HG02623 (cell line): Measurements from ENCODE around the gene MAPK10.

Experiments
- ATAC-seq: cut with Tn5 transposase; IDR thresholded peaks from one replicate; pipeline ENCODE4 v1.9.1; 2021; ENCODE audit warnings: moderate library complexity; ENCODE audit not compliant: unreplicated experiment

The MAPK10 gene

GRCh38 chr4:86359944-86360478, at the start of gene MAPK10:
Gene MAPK10, minus strand, starts transcription at chr4:86360053.
- peak; percentile 98 for ATAC-seq

DNA sequence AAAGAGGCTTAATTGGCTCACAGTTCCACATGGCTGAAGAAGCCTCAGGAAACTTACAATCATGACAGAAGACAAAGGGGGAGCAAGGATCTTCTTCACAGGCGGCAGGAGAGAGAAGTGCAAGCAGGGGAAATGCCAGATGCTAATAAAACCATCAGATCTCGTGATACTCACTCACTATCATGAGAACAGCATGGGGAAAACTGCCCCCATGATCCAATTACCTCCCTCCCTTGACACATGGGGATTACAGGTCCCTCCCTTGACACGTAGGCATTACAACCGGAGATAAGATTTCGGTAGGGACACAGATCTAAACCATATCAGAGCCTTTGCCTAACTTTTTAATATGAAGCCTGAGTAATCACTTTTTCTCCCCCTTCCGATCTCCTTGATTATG, 43.7 kb upstream of the MAPK10 start:
- ATAC-seq: no peak

- ATAC-seq: no peak
These were observed 42.0 kb upstream of the MAPK10 start for GRCh38 chr4:86401826-86402225.

DNA sequence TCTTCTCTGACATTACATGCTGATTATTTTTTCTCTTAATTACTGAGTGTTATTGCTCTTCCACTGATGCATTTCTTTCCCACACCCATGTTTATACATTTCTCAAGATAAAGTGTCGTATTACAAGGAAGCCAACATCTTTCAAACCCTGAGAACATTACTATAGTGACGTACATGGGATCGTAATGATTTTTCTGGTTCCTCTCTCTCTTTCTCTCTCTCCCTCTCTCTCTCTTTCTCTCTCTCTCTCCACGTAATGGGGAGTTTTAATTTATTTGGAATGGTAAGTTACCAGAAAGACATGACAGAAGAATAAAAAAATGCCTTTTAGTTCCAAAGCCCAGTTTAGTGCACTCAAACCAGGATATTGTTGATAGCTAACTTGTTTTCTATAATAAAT, 40.4 kb upstream of the MAPK10 start:
- ATAC-seq: no peak

DNA sequence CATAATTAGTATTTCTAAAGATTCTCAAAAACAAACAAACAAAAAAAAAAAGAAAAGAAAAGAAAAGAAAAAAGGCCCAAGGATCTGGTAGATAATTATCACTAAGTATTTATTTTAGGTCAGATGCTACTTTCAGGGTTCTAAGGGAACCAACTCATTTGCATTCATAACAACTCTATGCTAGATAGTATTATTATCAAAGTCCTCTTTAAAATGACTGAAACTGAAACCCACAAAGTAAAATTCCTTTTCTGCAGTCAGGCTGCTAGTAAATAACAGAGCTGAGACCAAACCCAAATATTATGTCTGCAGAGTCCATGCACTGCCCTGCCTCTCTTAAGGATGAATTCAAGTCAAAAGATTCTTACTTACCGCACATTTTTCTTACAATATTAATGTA, 38.3 kb upstream of the MAPK10 start:
- ATAC-seq: peak; percentile 57

DNA sequence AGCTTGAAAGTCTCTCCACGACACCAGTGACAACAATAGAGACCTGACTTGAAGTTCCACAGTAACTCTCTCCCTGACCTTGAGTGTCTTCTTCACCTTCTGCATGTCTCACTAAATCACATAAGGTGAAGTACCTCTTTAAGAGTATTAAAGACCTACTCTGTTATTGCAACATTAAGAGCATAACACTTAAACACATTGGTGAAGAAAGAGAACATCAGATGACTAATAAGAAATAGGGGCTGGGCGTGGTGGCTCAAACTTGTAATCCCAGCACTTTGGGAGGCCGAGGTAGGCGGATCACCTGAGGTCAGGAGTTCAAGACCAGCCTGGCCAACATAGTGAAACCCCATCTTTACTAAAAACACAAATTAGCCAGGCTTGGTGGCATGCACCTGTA, 33.9 kb upstream of the MAPK10 start:
- ATAC-seq: no peak

DNA sequence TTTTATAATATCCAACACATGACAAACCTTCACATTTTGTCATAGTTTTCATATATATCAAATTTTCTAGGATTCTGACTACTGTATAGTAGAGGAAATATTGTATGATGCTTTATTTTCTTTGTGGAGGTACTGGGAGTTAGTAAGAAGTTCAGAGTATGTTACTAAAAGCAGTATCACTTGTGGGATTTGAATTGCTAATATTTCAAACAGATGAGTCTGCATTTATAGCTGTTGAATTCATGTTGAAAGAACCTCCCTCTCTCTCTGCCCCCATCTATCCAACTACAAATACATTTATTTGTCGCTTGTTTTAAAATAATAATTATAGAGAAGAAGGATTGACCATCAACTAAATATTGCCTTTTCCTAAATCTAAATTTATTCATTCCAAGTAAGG, 29.8 kb upstream of the MAPK10 start:
- ATAC-seq: no peak

GRCh38 chr4:86388252-86388651, 28.4 kb upstream of the MAPK10 start:
- ATAC-seq: no peak

DNA sequence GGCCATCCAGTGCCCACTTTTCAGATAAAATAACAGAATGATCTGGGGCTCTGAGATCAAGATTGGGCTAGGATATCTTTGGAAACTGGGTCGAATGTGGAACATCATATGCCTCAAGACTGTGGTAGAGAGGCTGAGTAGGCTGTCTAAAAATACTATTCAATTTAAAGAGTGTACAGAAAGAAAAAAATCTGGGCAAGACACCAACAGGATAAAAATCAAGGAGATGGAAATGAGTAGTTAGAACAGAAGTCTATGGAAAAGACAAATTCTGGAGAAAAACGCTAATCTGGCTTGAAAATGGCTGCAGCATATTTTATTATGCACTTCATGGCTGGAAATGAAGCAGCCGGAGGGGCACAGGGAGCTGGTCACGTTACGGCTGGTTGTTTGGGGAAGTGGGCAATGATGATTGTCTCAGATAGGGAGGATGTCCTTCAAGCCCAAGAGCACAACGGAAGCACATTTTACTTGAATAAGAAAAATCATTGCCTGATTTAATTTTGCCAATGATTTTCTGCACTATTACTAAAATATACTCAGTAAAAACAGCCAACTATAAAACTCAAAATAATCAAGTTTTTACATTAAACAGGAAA, 27.1 kb upstream of the MAPK10 start:
- no peak for ATAC-seq

DNA sequence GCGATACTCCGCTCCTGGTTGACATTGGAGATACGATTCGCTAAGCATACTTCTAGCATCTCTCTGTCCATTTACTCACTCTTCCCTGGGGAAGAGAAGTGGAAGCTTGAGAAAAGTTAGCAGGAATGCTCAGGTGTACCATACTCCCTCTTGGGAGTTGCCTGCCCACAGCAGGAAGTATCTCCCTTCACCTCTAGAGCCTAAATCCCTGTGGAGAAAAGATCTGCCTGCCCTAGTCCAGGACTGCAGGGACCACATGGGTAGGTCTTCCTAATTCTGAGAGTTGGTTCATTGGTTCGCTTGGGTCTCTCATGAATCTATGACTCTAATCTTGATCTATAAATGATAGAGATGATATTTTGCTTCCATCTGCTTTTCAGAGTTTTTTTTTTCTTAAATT, 26.3 kb upstream of the MAPK10 start:
- no peak for ATAC-seq

- ATAC-seq: no peak
These were observed 21.6 kb upstream of the MAPK10 start for GRCh38 chr4:86381431-86381830.

- no peak for ATAC-seq
These were observed 20.4 kb upstream of the MAPK10 start for GRCh38 chr4:86380181-86380724.

DNA sequence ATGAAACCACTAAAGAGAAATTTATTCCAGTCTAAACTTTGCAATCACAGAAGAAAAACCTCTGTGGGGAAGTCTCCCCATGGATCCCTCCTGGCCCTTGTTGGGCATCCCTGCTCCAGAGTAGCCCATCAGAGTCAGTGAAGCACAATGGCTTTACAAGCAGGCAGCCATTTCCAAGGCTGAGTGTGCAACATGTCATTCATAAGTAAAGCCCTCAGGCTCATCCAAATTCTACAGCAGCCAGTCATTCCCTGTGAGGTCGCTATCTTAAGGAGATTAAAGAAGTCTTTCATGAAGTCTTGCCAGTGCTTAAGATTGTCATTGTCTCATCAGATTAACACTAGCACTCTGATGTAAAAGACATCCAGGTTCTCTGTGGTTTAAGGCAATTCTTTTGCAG, 17.0 kb upstream of the MAPK10 start:
- no peak for ATAC-seq

- ATAC-seq: no peak
These were observed 8.6 kb upstream of the MAPK10 start for GRCh38 chr4:86368433-86368832.

DNA sequence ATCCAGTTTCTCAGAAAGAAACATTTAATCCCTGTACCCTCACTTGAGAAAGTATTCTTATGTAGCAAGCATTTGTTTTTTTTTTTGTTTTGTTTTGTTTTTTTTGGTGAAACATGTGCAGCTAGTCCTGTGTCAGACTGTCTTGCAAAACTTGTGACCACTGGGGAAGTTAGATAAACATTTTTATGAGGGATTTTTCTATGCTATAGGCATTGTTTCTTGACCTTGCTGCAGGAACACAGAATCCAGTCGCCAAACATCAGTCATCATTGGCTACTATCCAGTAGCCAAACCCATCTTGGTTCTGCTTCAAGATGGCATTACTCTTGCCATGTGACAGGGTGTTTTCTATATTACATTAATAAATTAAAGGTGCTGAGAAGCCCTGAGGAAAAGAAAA, 7.7 kb upstream of the MAPK10 start:
- no peak for ATAC-seq

GRCh38 chr4:86366920-86367319, 7.1 kb upstream of the MAPK10 start:
- no peak for ATAC-seq

DNA sequence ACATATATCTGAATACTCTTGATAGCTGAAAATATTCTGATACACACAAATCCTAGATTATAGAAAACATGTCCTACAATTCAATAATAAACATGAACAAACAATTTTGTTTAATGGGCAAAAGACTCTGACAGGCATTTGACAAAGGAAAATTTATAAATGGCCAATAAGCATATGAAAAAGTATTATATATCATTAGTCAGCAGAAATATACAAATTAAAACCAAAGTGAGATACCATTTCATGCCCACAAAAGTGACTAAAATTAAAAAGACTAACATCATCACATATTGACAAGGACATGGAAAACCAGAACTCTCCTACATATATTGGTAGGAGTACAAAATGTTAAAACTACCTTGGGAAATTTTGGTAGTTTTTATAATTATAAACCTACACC, 2.7 kb upstream of the MAPK10 start:
- no peak for ATAC-seq

DNA sequence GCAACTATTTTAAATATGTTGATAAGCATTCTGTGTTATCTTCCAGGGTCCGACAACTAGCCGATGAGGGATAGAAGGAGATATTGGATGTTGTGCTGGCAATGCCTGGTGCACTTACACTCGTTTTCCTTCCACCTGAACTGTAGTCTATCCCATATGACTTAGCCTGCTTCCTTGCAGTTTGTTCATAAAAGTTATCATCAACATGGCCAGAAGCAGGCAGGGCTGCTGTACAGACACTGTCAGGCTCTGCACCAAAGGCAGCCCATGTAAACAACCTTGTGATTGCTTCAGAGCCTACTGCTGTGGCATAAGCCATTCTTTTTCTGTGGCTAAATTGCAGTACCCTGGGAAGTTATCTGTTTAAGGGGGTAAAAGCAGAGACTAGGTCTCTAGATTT, 1.6 kb downstream of the MAPK10 start:
- no peak for ATAC-seq

DNA sequence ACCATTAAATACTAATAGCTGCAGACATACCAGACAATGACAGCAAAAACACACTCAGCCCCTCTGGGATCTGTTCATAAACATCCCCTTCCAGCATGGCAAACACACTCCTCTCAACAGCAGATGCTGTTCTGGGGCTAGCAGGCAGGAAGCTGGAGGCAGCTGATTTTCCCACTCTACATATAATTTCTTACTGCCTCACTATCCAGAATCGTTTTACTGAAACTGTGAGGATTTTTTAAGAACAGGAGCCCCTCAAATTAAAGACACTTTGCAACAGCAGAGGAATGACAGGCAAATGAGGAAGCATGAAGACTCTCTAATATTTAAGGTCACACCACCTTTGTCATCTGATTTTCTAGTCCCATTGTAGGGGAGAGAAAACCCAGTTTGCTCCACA, 2.2 kb downstream of the MAPK10 start:
- no peak for ATAC-seq

- ATAC-seq: no peak
These were observed 3.2 kb downstream of the MAPK10 start for GRCh38 chr4:86356425-86357210.

DNA sequence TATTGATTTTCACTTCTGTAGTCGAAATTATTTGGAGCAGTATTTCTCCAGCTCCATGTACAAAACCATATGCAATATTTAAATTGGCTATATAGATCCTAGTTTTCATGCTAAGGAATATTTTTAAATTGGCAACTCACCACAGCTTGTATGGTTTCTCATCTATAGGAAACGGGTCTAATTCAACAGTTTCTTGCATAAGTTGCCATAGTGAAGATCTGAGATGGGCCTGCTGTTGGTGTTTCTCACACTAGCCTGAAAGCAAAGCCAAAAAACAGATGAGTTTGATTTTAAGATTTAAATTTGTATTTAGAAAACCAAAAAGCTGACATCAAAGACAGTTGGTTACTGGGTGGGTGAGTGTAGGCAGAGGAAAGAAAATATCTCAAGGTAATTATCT, 5.5 kb downstream of the MAPK10 start:
- no peak for ATAC-seq

GRCh38 chr4:86346320-86346719, 13.5 kb downstream of the MAPK10 start:
- ATAC-seq: no peak
